ENCODE measurements around the gene EIF3I.

EIF3I gene

DNA sequence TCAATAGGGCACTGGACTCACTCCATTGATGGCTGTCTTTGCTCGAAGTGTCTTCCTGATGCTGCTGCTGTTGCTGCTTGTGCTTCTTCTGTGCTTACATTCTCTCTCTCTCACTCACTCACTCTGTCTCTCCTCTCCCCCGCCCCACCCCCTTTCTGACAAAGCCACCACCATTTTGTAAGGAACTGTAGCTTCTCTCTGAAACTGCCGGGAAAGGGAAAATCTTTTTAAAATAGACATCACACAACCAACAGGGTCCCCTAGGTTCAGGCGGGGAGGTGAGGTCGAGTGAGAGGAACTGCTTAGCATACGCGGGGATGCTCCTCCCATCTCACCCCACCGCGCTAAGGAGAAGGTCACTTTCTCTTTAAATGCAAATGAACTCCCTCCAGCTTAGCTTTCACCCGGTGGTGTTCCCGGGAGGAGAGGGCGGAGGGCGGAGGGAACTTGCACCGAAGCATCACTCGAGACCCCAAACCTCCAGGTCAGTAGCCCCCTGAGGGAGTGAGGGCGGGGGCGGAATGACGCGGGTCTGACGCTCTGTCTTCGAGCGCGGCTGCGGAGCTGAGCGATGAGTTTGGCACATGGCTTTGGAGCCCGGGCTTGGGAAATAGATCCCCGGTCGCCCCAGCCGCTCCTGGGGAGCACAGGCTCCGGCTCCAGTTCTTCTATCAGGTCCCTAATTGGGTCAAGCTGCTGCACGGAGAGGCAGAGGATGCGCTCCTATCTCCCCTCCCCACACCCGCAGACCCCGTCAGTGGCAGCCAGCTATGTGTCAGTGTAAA is 21.8 kb upstream of the EIF3I start, which contains the start of gene CCDC28B (continued):
- TF ChIP-seq, protein P1, sequence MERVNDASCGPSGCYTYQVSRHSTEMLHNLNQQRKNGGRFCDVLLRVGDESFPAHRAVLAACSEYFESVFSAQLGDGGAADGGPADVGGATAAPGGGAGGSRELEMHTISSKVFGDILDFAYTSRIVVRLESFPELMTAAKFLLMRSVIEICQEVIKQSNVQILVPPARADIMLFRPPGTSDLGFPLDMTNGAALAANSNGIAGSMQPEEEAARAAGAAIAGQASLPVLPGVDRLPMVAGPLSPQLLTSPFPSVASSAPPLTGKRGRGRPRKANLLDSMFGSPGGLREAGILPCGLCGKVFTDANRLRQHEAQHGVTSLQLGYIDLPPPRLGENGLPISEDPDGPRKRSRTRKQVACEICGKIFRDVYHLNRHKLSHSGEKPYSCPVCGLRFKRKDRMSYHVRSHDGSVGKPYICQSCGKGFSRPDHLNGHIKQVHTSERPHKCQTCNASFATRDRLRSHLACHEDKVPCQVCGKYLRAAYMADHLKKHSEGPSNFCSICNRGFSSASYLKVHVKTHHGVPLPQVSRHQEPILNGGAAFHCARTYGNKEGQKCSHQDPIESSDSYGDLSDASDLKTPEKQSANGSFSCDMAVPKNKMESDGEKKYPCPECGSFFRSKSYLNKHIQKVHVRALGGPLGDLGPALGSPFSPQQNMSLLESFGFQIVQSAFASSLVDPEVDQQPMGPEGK (tag by site-specific recombination; IDR thresholded peaks at IDR 0.05) = peak; percentile 85
- TF ChIP-seq ZNF404 (tag by site-specific recombination; IDR thresholded peaks at IDR 0.05) = no peak
- no peak for TF ChIP-seq ZNF23 (tag by site-specific recombination; IDR thresholded peaks at IDR 0.05; ENCODE audit: borderline replicate concordance)
- TF ChIP-seq ZFHX2 (tag by site-specific recombination; conservative IDR thresholded peaks at IDR 0.05) = peak; percentile 74
- TF ChIP-seq GFI1B (tag by site-specific recombination; IDR thresholded peaks at IDR 0.05) = no peak
- TF ChIP-seq ZNF335 (tag by site-specific recombination; conservative IDR thresholded peaks at IDR 0.05) = peak; percentile 23; the same call in 1 of the 2 replicates
- TF ChIP-seq ZNF121 (tag by site-specific recombination; IDR thresholded peaks at IDR 0.05) = peak; percentile 78; the same call in 1 of the 2 replicates
- no peak for TF ChIP-seq ZNF544 (tag by site-specific recombination; IDR thresholded peaks at IDR 0.05)
- no peak for TF ChIP-seq SETDB1 (IDR thresholded peaks at IDR 0.05; ENCODE audit: insufficient read length, low read length)
- TF ChIP-seq REPIN1 (tag by site-specific recombination; IDR thresholded peaks at IDR 0.05; ENCODE audit: low read depth) = no peak
- no peak for TF ChIP-seq ZNF555 (tag by site-specific recombination; conservative IDR thresholded peaks at IDR 0.05)
- TF ChIP-seq ZBTB1 (tag by site-specific recombination; IDR thresholded peaks at IDR 0.05) = no peak
- TF ChIP-seq BCL11A (tag by site-specific recombination; IDR thresholded peaks at IDR 0.05; ENCODE audit: low read depth) = no peak
- peak; percentile 72; the same call in 1 of the 2 replicates for TF ChIP-seq ZNF561 (tag by site-specific recombination; IDR thresholded peaks at IDR 0.05; ENCODE audit: borderline replicate concordance)
- TF ChIP-seq KLF1 (tag by site-specific recombination; IDR thresholded peaks at IDR 0.05) = 0 out of 2 replicates have a peak, but pooled peaks have one; percentile 25
- TF ChIP-seq SCRT2 (tag by site-specific recombination; IDR thresholded peaks at IDR 0.05) = peak; percentile 69; the same call in 1 of the 2 replicates
- TF ChIP-seq WT1 (tag by site-specific recombination; IDR thresholded peaks at IDR 0.05) = 0 out of 2 replicates have a peak, but pooled peaks have one; percentile 3
- TF ChIP-seq ZNF138 (tag by site-specific recombination; IDR thresholded peaks at IDR 0.05; ENCODE audit: borderline replicate concordance) = no peak
- TF ChIP-seq, protein P2, sequence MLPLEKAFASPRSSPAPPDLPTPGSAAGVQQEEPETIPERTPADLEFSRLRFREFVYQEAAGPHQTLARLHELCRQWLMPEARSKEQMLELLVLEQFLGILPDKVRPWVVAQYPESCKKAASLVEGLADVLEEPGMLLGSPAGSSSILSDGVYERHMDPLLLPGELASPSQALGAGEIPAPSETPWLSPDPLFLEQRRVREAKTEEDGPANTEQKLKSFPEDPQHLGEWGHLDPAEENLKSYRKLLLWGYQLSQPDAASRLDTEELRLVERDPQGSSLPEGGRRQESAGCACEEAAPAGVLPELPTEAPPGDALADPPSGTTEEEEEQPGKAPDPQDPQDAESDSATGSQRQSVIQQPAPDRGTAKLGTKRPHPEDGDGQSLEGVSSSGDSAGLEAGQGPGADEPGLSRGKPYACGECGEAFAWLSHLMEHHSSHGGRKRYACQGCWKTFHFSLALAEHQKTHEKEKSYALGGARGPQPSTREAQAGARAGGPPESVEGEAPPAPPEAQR (tag by site-specific recombination; IDR thresholded peaks at IDR 0.05) = no peak
- no peak for TF ChIP-seq REST (tag by site-specific recombination; IDR thresholded peaks at IDR 0.05)

All from HEK293 (cell line).